Measurements from ENCODE around the gene STARD5. TPM values are rescaled to one million over a fixed set of nuclear protein-coding genes. Genes with fewer than 3 reads are reported as not detected.
"Not testable (repeated sequence)": the region's sequence is repeated elsewhere in the genome, so short reads cannot be mapped to it uniquely, and the experiment has no call there.

STARD5 gene
- total RNA-seq, 6 experiments from 2014 or later: 16.4 to 49.9 (median 19.7) TPM

DNA sequence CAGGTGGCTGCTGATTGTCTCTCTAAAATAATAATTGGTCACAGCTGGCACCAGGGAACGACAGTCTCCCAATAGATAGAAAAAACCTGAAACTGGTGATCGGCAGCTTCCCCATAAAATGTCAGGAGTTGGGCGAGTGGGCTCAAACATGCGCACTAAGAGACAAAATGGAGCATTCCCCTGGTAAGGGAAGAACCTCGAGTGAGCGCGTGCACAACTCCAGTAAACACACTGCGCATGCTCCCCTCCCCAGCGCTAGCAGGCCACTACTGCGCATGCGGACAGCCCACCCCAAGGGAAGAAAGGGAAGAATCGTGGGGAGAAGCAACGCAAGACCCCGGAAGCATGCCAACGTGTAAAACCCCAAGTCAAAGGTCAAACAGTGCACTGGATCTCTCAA, 7.7 kb upstream of the STARD5 start:
- 86% methylated on average over 10 of the region's 15 CpGs for WGBS (ENCODE audit: insufficient coverage, low coverage, low lambda C conversion rate, missing lambda C conversion rate)
- Histone ChIP-seq H3K4me3 (no peak overlapping the region), H3K36me3 (no peaks in the 10 kb centered on the region), H3K9me3 (no peaks in the 10 kb centered on the region), H3K27ac (no peak overlapping the region), H3K27me3 (no peaks in the 10 kb centered on the region), H3K4me1 (peaks cover 0 to 27% (median 9%) of the 10 kb centered on the region in 4 donors)
- DNase-seq (no peak), ATAC-seq (no peak)
- TF ChIP-seq POLR2A (IDR thresholded peaks at IDR 0.05): no peak
- intact Hi-C loops (cut with DNase I): loop anchor here in 1 of 2 donors (10.0 kb wide), 1 partner anchor 57 kb away; no protein-coding TSS in a partner anchor

DNA sequence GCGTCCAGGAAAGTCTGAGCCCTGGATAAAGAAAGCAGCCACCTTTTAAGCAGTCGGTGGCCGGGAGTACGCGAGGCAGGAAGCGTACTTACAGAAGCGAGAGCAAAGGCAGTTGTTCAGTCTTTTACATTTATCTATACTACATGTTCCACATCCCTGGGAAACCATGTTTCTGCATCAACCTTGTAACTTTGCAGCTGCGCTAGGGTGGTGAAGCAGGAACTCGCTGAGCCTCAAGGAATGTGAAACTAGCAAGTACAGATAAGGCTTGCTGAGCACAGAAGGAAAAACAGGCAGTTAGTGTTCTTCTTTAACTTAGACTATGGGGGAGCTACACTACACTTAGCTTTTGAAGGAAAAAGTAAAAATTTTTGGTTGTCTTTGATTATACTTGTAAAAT, 7.2 kb upstream of the STARD5 start:
- not testable (repeated sequence) for ATAC-seq, DNase-seq, H3K9me3 ChIP-seq, H3K27ac ChIP-seq, H3K36me3 ChIP-seq, H3K4me3 ChIP-seq, H3K27me3 ChIP-seq
- peaks cover 0 to 23% (median 8%) of the 10 kb centered on the region in 4 donors for H3K4me1 ChIP-seq
- 63% methylated on average over 9 of the region's 9 CpGs for WGBS (ENCODE audit: insufficient coverage, low coverage, low lambda C conversion rate, missing lambda C conversion rate)
- intact Hi-C loops (cut with DNase I): loop anchor here in 1 of 2 donors (10.0 kb wide), 1 partner anchor 56 kb away; no protein-coding TSS in a partner anchor

DNA sequence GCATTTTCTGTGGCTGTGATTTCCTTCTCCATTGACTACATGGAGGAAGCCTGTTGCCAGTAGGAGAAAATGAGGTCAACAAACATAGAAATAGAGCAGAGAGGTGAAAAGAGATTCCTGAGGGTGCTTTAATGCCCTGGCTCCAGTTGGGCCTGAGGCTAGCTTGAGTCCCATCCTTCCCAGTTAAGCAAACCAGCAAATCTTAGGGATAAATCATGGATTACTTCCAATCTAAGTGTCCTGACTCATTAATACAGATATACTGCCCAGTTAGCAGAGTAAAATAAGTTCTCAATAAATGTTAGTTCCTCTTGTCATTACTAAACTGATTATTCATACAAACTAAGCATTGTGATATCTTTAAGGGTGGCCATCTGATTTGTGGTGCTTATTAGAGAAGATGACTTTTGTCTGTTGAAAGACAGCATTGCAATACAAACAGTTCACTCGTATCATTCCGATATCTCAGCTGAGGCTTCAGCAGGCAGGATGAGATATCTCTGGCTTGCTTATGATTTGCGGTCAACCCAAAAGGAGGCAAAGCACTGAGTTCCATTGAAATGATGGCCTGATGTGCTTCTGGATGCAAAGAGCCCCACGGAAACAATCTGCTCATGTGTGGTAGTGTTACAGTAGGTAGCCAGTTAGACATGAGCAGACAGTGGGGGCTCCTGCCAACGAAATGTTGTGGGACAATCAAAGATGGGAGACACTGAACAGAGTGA, 6.6 kb upstream of the STARD5 start:
- Histone ChIP-seq H3K4me1 (peaks cover 0 to 22% (median 5%) of the 10 kb centered on the region in 4 donors), H3K36me3 (no peaks in the 10 kb centered on the region), H3K4me3 (no peak overlapping the region), H3K27me3 (no peaks in the 10 kb centered on the region), H3K9me3 (no peaks in the 10 kb centered on the region), H3K27ac (no peak overlapping the region)
- intact Hi-C loops (cut with DNase I): loop anchor here in 1 of 2 donors (10.0 kb wide), 1 partner anchor 56 kb away; no protein-coding TSS in a partner anchor
- ATAC-seq (no peak), DNase-seq (no peak)
- TF ChIP-seq, protein P1, sequence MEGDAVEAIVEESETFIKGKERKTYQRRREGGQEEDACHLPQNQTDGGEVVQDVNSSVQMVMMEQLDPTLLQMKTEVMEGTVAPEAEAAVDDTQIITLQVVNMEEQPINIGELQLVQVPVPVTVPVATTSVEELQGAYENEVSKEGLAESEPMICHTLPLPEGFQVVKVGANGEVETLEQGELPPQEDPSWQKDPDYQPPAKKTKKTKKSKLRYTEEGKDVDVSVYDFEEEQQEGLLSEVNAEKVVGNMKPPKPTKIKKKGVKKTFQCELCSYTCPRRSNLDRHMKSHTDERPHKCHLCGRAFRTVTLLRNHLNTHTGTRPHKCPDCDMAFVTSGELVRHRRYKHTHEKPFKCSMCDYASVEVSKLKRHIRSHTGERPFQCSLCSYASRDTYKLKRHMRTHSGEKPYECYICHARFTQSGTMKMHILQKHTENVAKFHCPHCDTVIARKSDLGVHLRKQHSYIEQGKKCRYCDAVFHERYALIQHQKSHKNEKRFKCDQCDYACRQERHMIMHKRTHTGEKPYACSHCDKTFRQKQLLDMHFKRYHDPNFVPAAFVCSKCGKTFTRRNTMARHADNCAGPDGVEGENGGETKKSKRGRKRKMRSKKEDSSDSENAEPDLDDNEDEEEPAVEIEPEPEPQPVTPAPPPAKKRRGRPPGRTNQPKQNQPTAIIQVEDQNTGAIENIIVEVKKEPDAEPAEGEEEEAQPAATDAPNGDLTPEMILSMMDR (IDR thresholded peaks at IDR 0.05): no peak
- no peak for TF ChIP-seq POLR2A (IDR thresholded peaks at IDR 0.05)
- 89% methylated on average over 5 of the region's 5 CpGs for WGBS (ENCODE audit: insufficient coverage, low coverage, low lambda C conversion rate, missing lambda C conversion rate)

DNA sequence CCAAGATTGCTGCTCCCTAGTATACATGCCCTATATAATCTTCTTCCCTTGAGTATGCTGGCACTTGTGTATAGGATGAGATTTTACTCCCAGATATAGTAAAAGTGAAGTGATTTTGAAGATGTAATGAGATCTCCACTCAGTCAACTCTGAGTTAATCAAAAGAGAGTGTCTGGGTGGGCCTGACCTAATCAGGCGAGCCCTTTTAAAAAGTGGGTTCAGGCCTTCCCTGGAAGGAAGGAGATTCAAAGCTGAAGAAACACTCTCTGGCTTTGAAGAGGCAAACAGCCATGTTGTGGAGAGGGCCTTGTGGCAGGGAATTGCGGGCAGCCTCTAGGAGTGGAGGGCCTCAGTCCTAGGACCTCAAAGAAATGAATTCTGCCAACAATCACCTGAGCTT, 5.5 kb upstream of the STARD5 start:
- whole genome bisulfite sequencing (ENCODE audit: insufficient coverage, low coverage, low lambda C conversion rate, missing lambda C conversion rate): 100% methylated on average over 1 of the region's 2 CpGs

DNA sequence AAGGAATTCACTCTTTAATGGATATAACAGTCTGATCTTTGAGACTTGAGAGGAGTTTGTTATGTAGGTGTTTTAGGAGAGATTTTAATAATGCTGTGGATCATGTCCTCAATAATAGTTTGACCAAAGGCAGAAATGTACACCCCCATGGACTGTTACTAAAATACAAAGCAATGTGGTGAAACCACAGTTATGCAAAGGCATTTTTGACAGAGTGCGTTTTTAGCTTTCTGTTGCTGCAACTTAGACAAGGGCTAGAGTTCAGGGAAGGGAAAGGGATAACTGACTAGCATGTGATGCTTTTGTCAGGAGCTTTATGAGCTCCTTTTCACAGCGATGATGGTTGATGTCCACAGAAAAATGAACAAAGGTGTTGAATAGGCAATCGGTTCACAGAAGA, 3.6 kb upstream of the STARD5 start:
- Histone ChIP-seq H3K27me3 (no peaks in the 10 kb centered on the region), H3K27ac (no peak overlapping the region), H3K4me3 (no peak overlapping the region), H3K4me1 (peaks cover 0 to 14% (median 0%) of the 10 kb centered on the region in 4 donors), H3K9me3 (no peaks in the 10 kb centered on the region), H3K36me3 (no peaks in the 10 kb centered on the region)
- DNase-seq: no peak
- intact Hi-C loops (cut with DNase I): no loop called here
- ATAC-seq: no peak
- no peak for TF ChIP-seq POLR2A (IDR thresholded peaks at IDR 0.05)
- TF ChIP-seq, protein P1 (IDR thresholded peaks at IDR 0.05): no peak
- WGBS (ENCODE audit: insufficient coverage, low coverage, low lambda C conversion rate, missing lambda C conversion rate): 54% methylated on average over 3 of the region's 3 CpGs

More for the DNA sequence above, 5.5 kb upstream of the STARD5 start:
- no peaks in the 10 kb centered on the region for H3K27me3 ChIP-seq
- TF ChIP-seq, protein P1 (IDR thresholded peaks at IDR 0.05): no peak
- H3K9me3 ChIP-seq: no peaks in the 10 kb centered on the region
- H3K4me1 ChIP-seq: peaks cover 0 to 20% (median 4%) of the 10 kb centered on the region in 4 donors
- no peak for ATAC-seq
- DNase-seq: no peak
- H3K4me3 ChIP-seq: no peak overlapping the region
- no peak overlapping the region for H3K27ac ChIP-seq
- H3K36me3 ChIP-seq: no peaks in the 10 kb centered on the region
- intact Hi-C loops (cut with DNase I): no loop called here
